IPS-20b (cell line): ENCODE measurements around the gene CHADL.

Experiments used
- H3K27ac ChIP-seq: one replicate; pipeline ENCODE4 v1.5.1; 2013; ENCODE audit warnings: low read length
- H3K27me3 ChIP-seq: 2 replicates; pipeline ENCODE4 v1.6.1; 2013; ENCODE audit warnings: mild to moderate bottlenecking, low read length, inconsistent platforms; ENCODE audit not compliant: insufficient read depth
- H3K36me3 ChIP-seq: 2 replicates; pipeline ENCODE4 v1.6.1; 2013; ENCODE audit warnings: low read depth, mild to moderate bottlenecking, inconsistent platforms, low read length, moderate library complexity; ENCODE audit not compliant: insufficient read depth
- H3K4me1 ChIP-seq: 2 replicates; pipeline ENCODE4 v1.6.1; 2013; ENCODE audit warnings: mild to moderate bottlenecking, control low read depth, inconsistent platforms, low read length, moderate library complexity; ENCODE audit not compliant: insufficient read depth
- H3K4me3 ChIP-seq: 2 replicates; pipeline ENCODE4 v1.5.1; 2013; ENCODE audit warnings: mild to moderate bottlenecking, low read length, inconsistent platforms
- H3K9ac ChIP-seq: 2 replicates; pipeline ENCODE4 v1.6.1; 2013; ENCODE audit warnings: low read depth, mild to moderate bottlenecking, inconsistent platforms, low read length, moderate library complexity
- H3K9me3 ChIP-seq: 2 replicates; pipeline ENCODE4 v1.6.1; 2013; ENCODE audit warnings: mild to moderate bottlenecking, low read depth, low read length, inconsistent platforms; ENCODE audit not compliant: insufficient read depth

Gene CHADL

DNA sequence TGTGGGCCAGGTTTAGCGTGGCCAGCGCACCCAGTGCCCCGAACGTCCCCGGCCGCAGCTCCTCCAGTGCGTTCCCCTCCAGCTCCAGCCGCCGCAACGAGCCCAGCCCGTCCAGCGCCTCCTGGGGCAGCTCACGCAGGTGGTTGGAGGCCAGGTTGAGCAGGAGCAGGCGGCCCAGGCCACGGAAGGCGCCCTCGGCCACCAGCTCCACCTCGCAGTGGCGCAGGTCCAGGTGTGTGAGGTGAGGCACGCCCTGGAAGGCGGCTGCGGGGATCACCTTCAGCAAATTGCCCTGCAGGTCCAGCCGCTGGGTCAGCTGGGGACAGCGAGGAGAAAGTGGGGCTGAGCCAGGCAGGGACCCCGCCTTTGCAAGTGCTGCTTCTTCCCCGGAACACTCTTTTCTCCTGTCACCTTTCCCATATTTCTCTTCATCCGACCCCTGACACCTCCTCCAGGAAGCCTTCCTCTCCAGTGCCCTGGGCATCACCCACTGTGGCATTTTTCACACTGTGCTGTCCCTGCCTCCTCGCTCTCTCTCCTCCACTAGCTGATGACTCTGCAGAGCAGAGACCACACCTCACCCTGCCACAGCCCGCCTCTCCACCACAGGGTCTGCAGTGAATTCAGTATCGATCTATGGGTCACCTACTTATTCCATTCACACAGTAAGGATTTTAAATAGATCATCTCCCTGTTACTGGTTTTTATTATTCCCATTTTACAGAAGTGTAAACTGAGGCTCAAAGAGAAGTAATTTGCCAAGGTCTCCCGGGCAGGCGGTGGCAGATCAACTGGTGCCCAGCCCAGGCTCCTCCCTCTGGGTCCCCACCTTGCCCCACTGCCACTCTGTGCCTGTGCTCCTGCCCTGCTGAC is 1.9 kb downstream of the CHADL start:
- no peak overlapping the region; the same call in 1 of the 2 replicates for H3K9ac ChIP-seq
- H3K4me1 ChIP-seq: no peaks in the 10 kb centered on the region
- H3K27me3 ChIP-seq: no peaks in the 10 kb centered on the region
- H3K27ac ChIP-seq: no peak overlapping the region
- no peaks in the 10 kb centered on the region for H3K36me3 ChIP-seq
- H3K4me3 ChIP-seq: no peak overlapping the region
- no peaks in the 10 kb centered on the region for H3K9me3 ChIP-seq

DNA sequence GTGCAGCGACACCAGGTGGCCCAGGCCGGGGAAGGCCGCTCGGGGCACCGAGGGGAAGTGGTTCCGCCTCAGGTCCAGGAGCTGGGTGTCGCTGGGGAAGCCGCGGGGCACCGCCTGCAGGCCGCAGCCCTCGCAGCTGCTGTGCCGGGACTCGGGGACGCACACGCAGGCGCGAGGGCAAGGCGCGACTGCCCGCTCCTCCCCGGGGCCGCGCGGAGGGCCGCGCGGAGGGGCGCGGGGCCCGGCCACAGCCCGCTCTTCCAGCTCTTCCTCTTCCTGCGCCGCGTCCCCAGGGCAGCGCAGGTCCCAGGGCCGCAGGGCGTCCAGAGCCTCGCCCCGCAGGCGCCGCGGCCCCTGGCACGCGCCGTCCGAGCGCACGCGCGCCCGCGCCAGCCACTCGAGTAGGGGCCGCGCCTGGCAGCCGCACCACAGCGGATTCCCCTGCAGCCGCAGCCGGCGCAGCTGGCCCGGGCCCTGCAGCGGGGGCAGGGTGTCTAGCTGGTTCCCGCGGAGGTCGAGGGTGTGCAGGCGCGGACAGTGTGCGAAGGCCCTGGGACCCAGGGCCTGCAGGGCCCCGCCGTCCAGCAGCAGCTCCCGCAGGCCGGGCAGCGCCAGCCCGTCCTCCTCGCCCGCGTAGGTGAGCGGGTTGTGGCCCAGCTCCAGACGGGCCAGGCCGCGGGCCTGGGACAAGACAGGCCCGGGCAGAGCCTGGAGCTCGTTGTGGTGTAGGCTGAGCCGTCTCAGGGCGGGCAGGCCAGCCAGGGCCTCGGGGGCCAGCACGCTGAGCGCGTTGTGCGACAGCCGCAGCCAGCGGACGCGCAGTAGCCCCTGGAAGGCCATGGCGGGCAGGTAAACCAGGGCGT is 2.8 kb downstream of the CHADL start:
- Histone ChIP-seq H3K4me1 (no peaks in the 10 kb centered on the region), H3K4me3 (peak overlapping the region; percentile 54; the same call in 1 of the 2 replicates), H3K36me3 (no peaks in the 10 kb centered on the region), H3K9me3 (no peaks in the 10 kb centered on the region), H3K27me3 (no peaks in the 10 kb centered on the region), H3K27ac (no peak overlapping the region), H3K9ac (peak overlapping the region; percentile 27; the same call in 1 of the 2 replicates)

GRCh38 chr22:41237036-41237706 is 3.6 kb downstream of the CHADL start:
- H3K9me3 ChIP-seq: no peaks in the 10 kb centered on the region
- no peaks in the 10 kb centered on the region for H3K4me1 ChIP-seq
- H3K27ac ChIP-seq: no peak overlapping the region
- H3K4me3 ChIP-seq: peak overlapping the region; percentile 54; the same call in 1 of the 2 replicates
- H3K36me3 ChIP-seq: no peaks in the 10 kb centered on the region
- no peaks in the 10 kb centered on the region for H3K27me3 ChIP-seq
- no peak overlapping the region for H3K9ac ChIP-seq

DNA sequence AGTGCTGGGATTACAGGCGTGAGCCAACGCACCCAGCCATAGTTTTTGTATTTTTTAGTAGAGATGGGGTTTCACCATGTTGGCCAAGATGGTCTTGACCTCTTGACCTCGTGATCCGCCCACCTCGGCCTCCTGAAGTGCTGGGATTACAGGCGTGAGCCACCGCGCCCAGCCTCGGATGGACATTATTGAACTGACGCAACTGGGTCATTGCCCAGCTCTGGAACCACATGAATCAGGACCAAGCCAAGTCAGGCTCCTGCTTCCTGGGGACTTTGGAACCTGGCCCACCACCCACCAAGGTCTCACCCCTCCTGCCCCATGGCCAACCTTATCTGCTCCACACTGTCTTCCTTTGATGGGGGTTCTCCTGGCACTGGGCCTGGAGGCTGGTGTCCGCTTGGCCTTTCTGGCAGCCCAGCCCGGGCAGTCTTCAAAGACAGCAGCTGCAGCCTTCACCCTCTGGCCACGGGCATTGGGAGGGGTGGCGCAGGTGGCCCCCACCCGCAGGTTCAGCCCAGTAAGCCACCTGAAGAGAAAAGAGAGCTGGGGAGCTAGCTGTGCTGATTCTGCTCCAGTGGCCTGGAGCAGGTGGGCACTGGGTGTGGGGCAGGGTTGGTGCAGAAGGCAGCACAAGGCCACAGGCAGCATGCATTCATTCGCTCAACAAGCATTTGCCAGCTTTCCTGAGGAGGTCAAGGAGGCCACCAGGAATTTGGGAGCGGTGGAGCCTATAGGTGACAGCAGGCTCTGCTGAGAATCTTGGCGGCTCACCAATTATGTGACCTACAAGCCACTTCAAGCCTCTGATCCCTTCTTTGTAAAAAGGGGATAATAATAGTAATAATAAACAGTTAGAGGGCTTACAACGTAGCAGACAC is 5.7 kb downstream of the CHADL start:
- H3K27ac ChIP-seq: no peak overlapping the region
- no peaks in the 10 kb centered on the region for H3K27me3 ChIP-seq
- no peak overlapping the region for H3K4me3 ChIP-seq
- peaks cover 7% of the 10 kb centered on the region for H3K36me3 ChIP-seq
- H3K9ac ChIP-seq: no peak overlapping the region
- H3K4me1 ChIP-seq: no peaks in the 10 kb centered on the region
- H3K9me3 ChIP-seq: no peaks in the 10 kb centered on the region

DNA sequence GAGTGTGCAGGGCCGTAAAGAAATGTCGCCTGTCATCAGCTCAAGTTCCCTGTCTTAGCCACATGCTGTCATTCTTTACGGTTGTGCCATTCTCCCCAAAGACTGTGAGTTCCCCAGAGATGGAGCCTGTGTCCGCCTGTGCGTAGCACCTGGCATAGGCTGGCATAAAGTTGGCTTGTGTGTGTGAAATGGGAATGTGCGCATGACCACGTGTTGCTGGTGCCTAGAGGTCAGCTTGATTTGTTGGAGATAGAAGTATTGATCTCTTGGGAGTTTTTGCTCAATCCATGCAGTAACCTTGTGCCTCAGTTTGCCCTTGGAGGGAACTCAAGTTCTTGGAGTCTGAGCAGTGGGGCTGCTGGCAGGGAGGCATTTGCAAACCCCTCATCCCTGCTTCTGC is 9.4 kb downstream of the CHADL start:
- Histone ChIP-seq H3K27ac (no peak overlapping the region), H3K36me3 (peaks cover 31% of the 10 kb centered on the region)

DNA sequence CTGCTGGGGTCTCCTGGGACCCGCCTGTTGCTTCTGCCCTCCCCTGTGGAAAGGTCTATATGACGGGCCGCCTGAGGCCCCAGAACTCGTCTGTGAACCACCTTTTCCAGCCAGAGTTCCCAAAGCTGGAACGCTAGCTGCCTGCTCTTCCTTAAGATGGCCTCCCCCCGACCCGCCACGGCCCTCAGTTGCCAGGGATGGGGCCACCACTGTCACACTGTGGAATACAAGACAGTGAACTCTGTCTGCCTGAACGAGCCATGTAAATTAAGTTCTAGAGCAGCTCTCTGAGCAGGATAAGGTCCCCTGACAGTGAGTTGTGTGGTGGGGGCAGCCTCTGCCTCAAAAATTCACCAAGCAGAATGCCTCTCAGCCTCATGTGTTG is 10.3 kb downstream of the CHADL start:
- Histone ChIP-seq H3K4me3 (no peak overlapping the region), H3K27ac (no peak overlapping the region), H3K9ac (no peak overlapping the region), H3K27me3 (no peaks in the 10 kb centered on the region), H3K4me1 (no peaks in the 10 kb centered on the region), H3K36me3 (peaks cover 39% of the 10 kb centered on the region), H3K9me3 (no peaks in the 10 kb centered on the region)

More for the DNA sequence above, 9.4 kb downstream of the CHADL start:
- Histone ChIP-seq H3K27me3 (no peaks in the 10 kb centered on the region), H3K4me1 (no peaks in the 10 kb centered on the region), H3K9me3 (no peaks in the 10 kb centered on the region), H3K9ac (no peak overlapping the region), H3K4me3 (no peak overlapping the region)

DNA sequence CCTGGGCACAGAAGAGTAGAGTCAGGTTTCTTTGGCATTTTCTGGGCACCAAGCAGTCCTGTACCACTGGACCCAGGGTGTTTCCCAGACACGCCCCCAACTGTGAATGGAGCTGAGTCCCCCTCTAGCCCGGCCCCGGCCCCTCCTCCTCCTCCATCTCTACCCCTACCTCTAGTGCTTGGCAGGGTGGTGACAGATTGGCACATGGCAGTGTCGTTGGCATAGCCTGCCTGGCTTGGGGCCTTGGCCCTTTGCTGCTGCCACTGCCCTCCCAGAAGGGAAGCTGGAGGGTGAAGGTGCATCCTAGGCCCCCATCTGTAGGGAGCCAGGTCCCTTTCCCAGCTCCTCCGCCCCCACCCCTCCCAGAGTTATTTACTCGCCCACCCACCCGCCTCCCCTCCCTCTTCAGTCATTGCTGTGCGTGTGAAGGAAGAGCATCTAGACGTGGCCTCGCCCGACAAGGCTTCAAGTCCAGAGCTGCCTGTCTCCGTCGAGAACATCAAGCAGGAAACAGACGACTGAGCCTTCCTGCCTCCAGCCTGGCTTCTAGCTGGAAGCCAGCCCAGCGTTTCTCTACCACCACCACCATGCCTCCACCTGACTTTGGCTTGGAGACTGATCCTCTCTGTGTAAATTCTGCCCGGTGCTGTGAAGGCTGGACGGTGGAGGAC is 10.9 kb downstream of the CHADL start:
- H3K4me1 ChIP-seq: no peaks in the 10 kb centered on the region
- no peak overlapping the region for H3K9ac ChIP-seq
- H3K4me3 ChIP-seq: no peak overlapping the region
- no peaks in the 10 kb centered on the region for H3K27me3 ChIP-seq
- H3K36me3 ChIP-seq: peaks cover 45% of the 10 kb centered on the region
- H3K9me3 ChIP-seq: no peaks in the 10 kb centered on the region
- no peak overlapping the region for H3K27ac ChIP-seq

GRCh38 chr22:41229215-41229614 is 11.5 kb downstream of the CHADL start:
- Histone ChIP-seq H3K27me3 (no peaks in the 10 kb centered on the region), H3K9ac (no peak overlapping the region), H3K9me3 (no peaks in the 10 kb centered on the region), H3K4me1 (no peaks in the 10 kb centered on the region), H3K4me3 (no peak overlapping the region), H3K36me3 (peaks cover 51% of the 10 kb centered on the region), H3K27ac (no peak overlapping the region)

DNA sequence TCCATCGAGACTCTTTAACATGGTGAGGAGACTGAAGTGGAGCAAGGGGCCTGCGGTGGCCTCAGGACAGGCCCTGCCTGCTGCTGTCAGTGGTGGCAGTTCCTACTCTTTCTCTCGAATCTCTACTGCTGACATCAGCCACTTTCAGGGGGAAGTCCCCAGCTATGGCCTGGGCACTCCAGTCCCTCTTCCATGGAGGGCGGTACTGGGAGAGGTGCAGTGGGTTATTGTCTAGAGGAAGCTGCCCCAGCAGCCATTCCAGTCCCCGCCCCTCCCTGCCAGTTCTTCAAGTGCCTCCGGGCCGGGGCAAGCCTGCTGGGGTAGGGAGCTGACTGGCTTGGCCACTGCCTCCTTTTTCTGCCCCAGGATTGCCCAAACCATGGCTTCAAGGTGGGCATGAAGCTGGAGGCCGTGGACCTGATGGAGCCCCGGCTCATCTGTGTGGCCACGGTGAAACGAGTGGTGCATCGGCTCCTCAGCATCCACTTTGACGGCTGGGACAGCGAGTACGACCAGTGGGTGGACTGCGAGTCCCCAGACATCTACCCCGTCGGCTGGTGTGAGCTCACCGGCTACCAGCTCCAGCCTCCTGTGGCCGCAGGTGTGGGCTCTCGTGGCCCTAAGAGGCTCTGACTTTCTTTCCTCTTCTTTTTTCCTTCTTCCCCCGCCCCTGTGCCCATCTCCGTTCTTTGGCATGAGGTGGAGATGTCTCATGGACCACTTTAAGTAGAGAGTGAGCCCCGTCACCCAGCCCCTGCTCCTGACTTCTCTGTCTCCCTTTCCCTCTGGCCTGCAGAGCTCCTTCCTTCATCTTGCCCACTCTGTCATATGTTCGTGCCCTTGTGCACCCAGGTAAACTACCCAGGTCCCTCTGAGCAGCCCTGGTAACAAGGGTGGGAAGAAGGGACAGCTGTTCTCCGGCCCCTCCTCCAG is 13.7 kb downstream of the CHADL start:
- H3K27ac ChIP-seq: no peak overlapping the region
- H3K9ac ChIP-seq: no peak overlapping the region
- H3K4me3 ChIP-seq: no peak overlapping the region
- H3K27me3 ChIP-seq: no peaks in the 10 kb centered on the region
- H3K9me3 ChIP-seq: no peaks in the 10 kb centered on the region
- H3K36me3 ChIP-seq: peaks cover 73% of the 10 kb centered on the region
- no peaks in the 10 kb centered on the region for H3K4me1 ChIP-seq

GRCh38 chr22:41223535-41223934 is 17.2 kb downstream of the CHADL start:
- Histone ChIP-seq H3K9ac (no peak overlapping the region; the same call in 1 of the 2 replicates), H3K9me3 (no peaks in the 10 kb centered on the region), H3K27me3 (no peaks in the 10 kb centered on the region), H3K27ac (no peak overlapping the region), H3K4me3 (no peak overlapping the region), H3K4me1 (no peaks in the 10 kb centered on the region), H3K36me3 (peaks cover 87% of the 10 kb centered on the region)
